GM12874 (cell line): ENCODE measurements around the gene RTP5.

ENCODE experiments used
- CTCF ChIP-seq: IDR thresholded peaks from 2 replicates; pipeline ENCODE4 v1.5.1; 2011; ENCODE audit warnings: low read depth, mild to moderate bottlenecking, control low read depth, low read length, moderate library complexity; ENCODE audit not compliant: insufficient read depth

The RTP5 gene

GRCh38 chr2:241880311-241881073 is 11.0 kb downstream of the RTP5 start:
- no peak for TF ChIP-seq CTCF

GRCh38 chr2:241882091-241882625 is 12.6 kb downstream of the RTP5 start:
- peak; percentile 48 for TF ChIP-seq CTCF

- TF ChIP-seq CTCF: no peak
Observed at GRCh38 chr2:241884951-241885290, 15.4 kb downstream of the RTP5 start.

- no peak for TF ChIP-seq CTCF
Observed at GRCh38 chr2:241885291-241885945, 15.9 kb downstream of the RTP5 start.

GRCh38 chr2:241885946-241886643 is 16.6 kb downstream of the RTP5 start:
- no peak for TF ChIP-seq CTCF

GRCh38 chr2:241886840-241887447 is 17.4 kb downstream of the RTP5 start:
- no peak for TF ChIP-seq CTCF
